ENCODE measurements around the gene EPHB1. TPM values are rescaled to one million over a fixed set of nuclear protein-coding genes. Genes with fewer than 3 reads are reported as not detected.

EPHB1 gene
- total RNA-seq, 1 experiment from 2014 or later: 2.8 TPM

GRCh38 chr3:134808835-134809234 is 13.8 kb downstream of the EPHB1 start:
- Histone ChIP-seq H3K18ac (ENCODE audit: insufficient read length, low read depth, low read length) (no peak overlapping the region), H3K23me2 (ENCODE audit: insufficient read length, low read depth, low read length, poor library complexity, severe bottlenecking) (no peaks in the 10 kb centered on the region), H4K20me1 (ENCODE audit: control insufficient read depth, insufficient read depth, insufficient read length) (no peaks in the 10 kb centered on the region), H4K8ac (replicated peaks; ENCODE audit: insufficient read length, low read depth, low read length) (no peak overlapping the region), H2AFZ (ENCODE audit: low read length) (no peak overlapping the region), H3K9me3 (ENCODE audit: control insufficient read depth, low read depth, low read length) (no peaks in the 10 kb centered on the region), H2BK12ac (ENCODE audit: insufficient read length, low read depth, low read length) (no peak overlapping the region), H2BK20ac (ENCODE audit: low read depth, low read length, poor library complexity, severe bottlenecking) (no peak overlapping the region), H3K9ac (ENCODE audit: extremely low read depth, insufficient read length, low read length) (no peak overlapping the region), H3K4ac (ENCODE audit: low read depth, low read length) (no peak overlapping the region), H3K27ac (ENCODE audit: insufficient read length, low read depth, low read length) (no peak overlapping the region), H3K4me2 (ENCODE audit: insufficient read depth, insufficient read length, low read length) (no peak overlapping the region), H3K27me3 (ENCODE audit: insufficient read depth, low read length) (no peaks in the 10 kb centered on the region; the same call in 1 of the 2 replicates), H2BK120ac (ENCODE audit: low read depth, low read length, poor library complexity, severe bottlenecking) (no peak overlapping the region), H3T11ph (ENCODE audit: low read length) (no peak overlapping the region), H2BK15ac (ENCODE audit: low read depth, low read length) (no peak overlapping the region), H2AK5ac (ENCODE audit: insufficient read length, low read length) (no peak overlapping the region), H3K79me2 (ENCODE audit: insufficient read depth, low read length) (no peaks in the 10 kb centered on the region), H4K5ac (ENCODE audit: insufficient read length, low read depth, low read length) (no peak overlapping the region), H3K56ac (ENCODE audit: insufficient read length, low read depth, low read length) (no peak overlapping the region), H2BK5ac (ENCODE audit: insufficient read length, low read length) (no peak overlapping the region), H3K14ac (ENCODE audit: insufficient read depth, low read length) (no peak overlapping the region), H4K91ac (ENCODE audit: insufficient read length, low read depth, low read length) (no peak overlapping the region), H3K23ac (ENCODE audit: insufficient read length, low read depth, low read length) (no peak overlapping the region), H3K79me1 (ENCODE audit: insufficient read depth, low read depth, low read length, poor library complexity, severe bottlenecking) (no peaks in the 10 kb centered on the region), H3K4me1 (ENCODE audit: insufficient read depth, low read length) (peaks cover 19% of the 10 kb centered on the region)
- H3K4me3 Mint-ChIP-seq: no peak overlapping the region
- H3K4me1 Mint-ChIP-seq: peaks cover 42 to 43% of the 10 kb centered on the region in 2 experiments
- WGBS (ENCODE audit: extremely low coverage, insufficient read length, low lambda C conversion rate): no CpG with 5 or more reads among the region's 1 CpG
- no peak overlapping the region for H3K27ac Mint-ChIP-seq
- DNase-seq: no peak
- no peaks in the 10 kb centered on the region for H3K36me3 Mint-ChIP-seq (ENCODE audit: insufficient read depth in 1 of 3, low read depth in 3 of 3)
- no peaks in the 10 kb centered on the region for H3K9me3 Mint-ChIP-seq
- TF ChIP-seq CTCF (conservative IDR thresholded peaks at IDR 0.05): no peak
- peaks cover 3% of the 10 kb centered on the region; the same call in 1 of the 2 replicates for H3K27me3 Mint-ChIP-seq (ENCODE audit: low read depth)

All from H9 (cell line).